SJCRH30 (cell line): Measurements from ENCODE around the gene HSBP1. TPM values are rescaled to one million over a fixed set of nuclear protein-coding genes. Genes with fewer than 3 reads are reported as not detected.

Source experiments
- DNase-seq, 2 experiments: peaks; one replicate each; pipeline ENCODE4 v3.0.0-alpha.2; 2015 to 2020
- H3K27ac ChIP-seq: fragments of 250-450 bp; sonication (Bioruptor Pico); 2 replicates; pipeline ENCODE4 v1.5.1; 2020; ENCODE audit warnings: mild to moderate bottlenecking, moderate library complexity
- H3K27me3 ChIP-seq: fragments of 250-450 bp; sonication (Bioruptor Pico); 2 replicates; pipeline ENCODE4 v1.5.1; 2020; ENCODE audit warnings: mild to moderate bottlenecking, moderate library complexity
- H3K36me3 ChIP-seq: fragments of 250-450 bp; sonication (Bioruptor Pico); 2 replicates; pipeline ENCODE4 v1.5.1; 2020; ENCODE audit warnings: mild to moderate bottlenecking, moderate library complexity
- H3K4me1 ChIP-seq: fragments of 250-450 bp; sonication (Bioruptor Pico); 2 replicates; pipeline ENCODE4 v1.5.1; 2020; ENCODE audit warnings: mild to moderate bottlenecking, moderate library complexity
- H3K4me3 ChIP-seq: fragments of 250-450 bp; sonication (Bioruptor Pico); 2 replicates; pipeline ENCODE4 v1.5.1; 2020; ENCODE audit warnings: mild to moderate bottlenecking, moderate library complexity
- H3K9me3 ChIP-seq: fragments of 250-450 bp; sonication (Bioruptor Pico); replicated peaks from 2 replicates; pipeline ENCODE4 v1.5.1; 2020; ENCODE audit warnings: mild to moderate bottlenecking, moderate library complexity
- total RNA-seq: library from RNA; depleted of rRNA; stranded (reverse); fragments of >200 nt; shearing (Covaris generic); gene quantifications from 2 replicates; pipeline ENCODE4 v1.2.3, GENCODE V29; 2014

HSBP1 gene
- total RNA-seq, 1 experiment from 2014 or later: 204 TPM

DNA sequence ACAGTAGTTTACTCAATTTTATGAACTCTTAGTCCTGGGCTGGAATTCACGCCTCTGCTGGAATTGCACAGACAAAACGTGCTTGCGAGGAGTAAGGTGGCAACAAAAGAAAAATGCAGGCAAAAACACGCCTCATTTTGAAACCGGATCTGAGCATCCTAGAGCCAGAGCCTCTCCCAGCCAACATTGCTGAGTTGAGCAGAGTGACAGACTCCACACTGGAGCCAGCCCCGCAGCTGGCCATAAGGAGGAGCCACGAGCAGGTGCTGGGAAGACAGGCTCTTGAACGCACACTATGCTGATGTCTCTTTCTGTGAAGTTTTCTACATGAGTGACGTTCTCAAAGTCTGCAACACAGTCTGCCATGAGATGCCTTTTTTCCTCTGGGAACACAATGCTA is 14.6 kb upstream of the HSBP1 start:
- Histone ChIP-seq H3K27ac (no peak overlapping the region), H3K4me1 (no peaks in the 10 kb centered on the region)
- no peak for DNase-seq

DNA sequence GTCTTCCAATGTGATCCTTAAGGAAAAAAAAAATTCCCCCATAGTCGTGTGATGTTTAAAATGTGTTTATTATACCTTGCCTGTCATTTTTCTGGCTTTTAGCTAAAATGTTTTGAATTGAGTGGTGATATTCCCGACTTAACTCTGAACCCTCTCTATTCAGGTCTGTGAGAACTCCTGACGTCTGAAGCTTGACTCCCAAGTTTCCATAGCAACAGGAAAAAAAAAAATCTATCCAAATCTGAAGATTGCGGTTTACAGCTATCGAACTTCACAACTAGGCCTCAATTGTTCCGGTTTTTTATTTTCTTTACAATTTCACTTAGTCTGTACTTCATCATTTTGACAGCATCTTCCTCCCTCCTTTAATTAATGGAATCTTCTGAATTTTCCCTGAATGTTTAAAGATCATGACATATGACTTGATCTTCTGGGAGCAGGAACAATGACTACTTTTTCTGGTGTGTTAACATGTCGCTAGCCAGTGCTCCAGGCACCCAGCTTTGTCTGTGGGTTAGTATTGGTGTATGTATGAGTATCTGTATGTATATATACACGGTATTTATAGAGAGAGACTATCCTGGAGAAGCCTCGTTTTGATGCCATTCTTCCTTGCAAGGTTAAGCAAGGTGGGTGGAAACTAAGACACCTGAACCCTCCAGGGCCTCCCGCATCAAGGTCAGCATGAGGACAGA is 12.8 kb upstream of the HSBP1 start:
- Histone ChIP-seq H3K4me3 (no peak overlapping the region), H3K27ac (no peak overlapping the region), H3K9me3 (no peaks in the 10 kb centered on the region), H3K27me3 (no peaks in the 10 kb centered on the region), H3K36me3 (no peaks in the 10 kb centered on the region), H3K4me1 (no peaks in the 10 kb centered on the region)
- no peak for DNase-seq

More for the DNA sequence above, 14.6 kb upstream of the HSBP1 start:
- no peaks in the 10 kb centered on the region for H3K27me3 ChIP-seq
- no peaks in the 10 kb centered on the region for H3K36me3 ChIP-seq
- H3K9me3 ChIP-seq: no peaks in the 10 kb centered on the region
- H3K4me3 ChIP-seq: no peak overlapping the region

DNA sequence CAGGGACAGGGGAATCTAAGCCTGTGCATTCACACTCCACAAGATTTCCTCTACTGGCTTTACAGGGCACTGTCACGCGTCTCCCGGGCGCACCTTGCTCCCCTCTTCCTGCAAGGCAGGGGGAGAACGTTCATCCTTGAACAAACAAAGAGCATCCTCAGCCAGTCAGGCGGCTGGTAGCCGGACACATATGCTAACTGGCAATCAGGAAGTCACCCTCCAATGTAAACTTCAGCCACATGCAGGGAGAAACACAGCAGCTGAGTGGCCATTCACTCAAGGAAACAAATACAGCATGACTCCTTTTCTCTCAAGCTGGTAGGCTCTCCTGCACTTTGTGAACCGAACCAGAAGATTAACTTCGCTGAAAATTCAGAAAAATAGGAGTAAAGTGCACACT is 10.8 kb upstream of the HSBP1 start:
- DNase-seq: no peak
- no peaks in the 10 kb centered on the region for H3K9me3 ChIP-seq
- H3K4me1 ChIP-seq: no peaks in the 10 kb centered on the region
- H3K4me3 ChIP-seq: no peak overlapping the region
- no peaks in the 10 kb centered on the region for H3K27me3 ChIP-seq
- no peaks in the 10 kb centered on the region for H3K36me3 ChIP-seq
- no peak overlapping the region for H3K27ac ChIP-seq

DNA sequence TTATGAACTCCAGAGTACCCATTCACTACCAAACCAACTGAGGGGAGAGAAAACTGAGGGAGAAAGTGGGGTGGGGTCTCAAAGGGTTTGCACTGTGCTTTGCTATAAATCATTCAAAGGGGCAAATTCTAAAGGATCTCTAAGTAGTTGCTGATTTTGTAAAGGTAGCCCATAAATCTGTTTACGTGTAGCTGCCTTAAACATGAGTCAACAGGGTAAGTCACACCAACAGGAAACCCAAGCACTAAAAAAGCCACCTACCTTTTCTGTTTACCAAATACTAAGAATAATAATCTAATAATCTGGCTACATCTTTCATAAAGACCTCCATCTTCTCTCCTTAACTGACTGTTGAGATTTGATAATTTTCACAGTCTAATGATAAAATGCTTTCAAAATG is 8.4 kb upstream of the HSBP1 start:
- Histone ChIP-seq H3K4me3 (no peak overlapping the region), H3K36me3 (no peaks in the 10 kb centered on the region), H3K9me3 (no peaks in the 10 kb centered on the region), H3K27ac (no peak overlapping the region), H3K4me1 (no peaks in the 10 kb centered on the region), H3K27me3 (no peaks in the 10 kb centered on the region)
- DNase-seq: no peak

DNA sequence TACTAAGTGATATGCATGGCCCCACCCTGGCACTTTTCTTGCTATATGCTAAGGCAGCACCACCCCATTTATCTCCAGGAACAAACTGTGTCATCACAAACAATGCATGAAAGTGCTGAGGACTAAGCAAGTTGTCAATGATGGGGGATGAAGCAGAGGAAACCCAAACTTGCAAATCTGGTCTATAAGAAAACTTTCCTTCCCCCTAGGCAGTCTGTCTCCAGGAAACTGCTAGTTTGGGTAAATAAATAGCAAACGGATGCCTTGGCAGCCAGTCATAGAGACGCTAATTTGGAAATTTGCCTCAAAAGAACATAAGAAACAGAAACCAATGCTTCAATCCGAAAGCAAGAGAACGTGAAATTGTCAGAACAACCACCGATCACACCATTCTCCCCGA is 5.6 kb upstream of the HSBP1 start:
- no peaks in the 10 kb centered on the region for H3K27me3 ChIP-seq
- no peak overlapping the region for H3K4me3 ChIP-seq
- no peak overlapping the region for H3K27ac ChIP-seq
- H3K9me3 ChIP-seq: no peaks in the 10 kb centered on the region
- no peaks in the 10 kb centered on the region for H3K36me3 ChIP-seq
- H3K4me1 ChIP-seq: no peaks in the 10 kb centered on the region
- DNase-seq: no peak

DNA sequence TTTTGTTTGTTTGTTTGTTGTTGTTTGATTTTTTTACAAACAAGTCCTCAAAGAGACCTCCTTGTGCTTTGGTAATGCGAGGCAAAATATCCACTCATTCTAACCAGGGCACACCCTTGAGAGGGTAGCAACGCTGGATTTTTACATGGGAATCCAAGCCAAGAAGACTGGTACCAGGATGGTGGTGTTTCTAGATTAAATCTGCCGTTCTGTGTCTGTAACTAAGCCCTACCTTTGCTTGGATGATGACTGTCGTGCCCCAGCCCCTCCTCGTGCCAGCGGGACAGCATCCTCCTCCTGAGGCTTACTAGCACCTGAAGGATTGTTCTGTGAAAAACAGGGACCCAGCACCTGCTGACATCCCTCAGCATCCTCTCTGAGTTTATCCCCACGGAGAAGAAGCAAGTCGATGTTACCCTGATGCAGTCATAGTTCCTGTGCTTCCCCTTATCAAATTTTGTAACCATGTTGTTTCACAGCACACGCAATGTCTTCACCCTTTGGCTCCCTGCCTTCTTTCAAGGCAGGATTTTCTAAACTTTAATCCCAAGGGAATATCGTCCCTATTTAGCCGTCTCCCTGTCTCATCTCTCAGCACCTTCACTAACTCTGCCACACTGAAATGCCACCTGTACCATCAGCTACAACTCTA is 5.1 kb upstream of the HSBP1 start:
- no peak overlapping the region for H3K27ac ChIP-seq
- no peak for DNase-seq

DNA sequence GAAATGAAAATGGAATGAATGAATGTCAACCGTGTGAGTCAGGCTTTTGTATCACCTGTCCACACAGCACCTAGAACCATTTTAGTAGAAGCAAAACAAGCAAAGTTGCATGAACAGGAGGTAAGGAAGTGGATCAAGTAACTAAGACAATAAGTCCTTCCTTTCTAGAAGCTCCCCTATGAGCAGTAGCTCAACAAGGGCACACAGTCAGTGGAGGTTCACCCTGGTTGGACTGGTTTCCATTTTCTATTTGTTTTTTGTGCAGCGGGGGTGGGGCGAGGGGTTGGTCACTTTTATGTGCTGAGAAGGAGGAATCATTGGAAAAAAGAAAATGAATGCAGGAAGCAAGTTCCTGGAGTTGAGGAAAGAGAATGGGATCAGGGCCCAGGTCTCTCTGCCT is 4.0 kb upstream of the HSBP1 start:
- H3K4me3 ChIP-seq: no peak overlapping the region
- no peak overlapping the region for H3K27ac ChIP-seq
- no peaks in the 10 kb centered on the region for H3K9me3 ChIP-seq
- H3K4me1 ChIP-seq: no peaks in the 10 kb centered on the region
- DNase-seq: no peak
- H3K36me3 ChIP-seq: no peaks in the 10 kb centered on the region
- H3K27me3 ChIP-seq: no peaks in the 10 kb centered on the region

More for the DNA sequence above, 5.1 kb upstream of the HSBP1 start:
- Histone ChIP-seq H3K9me3 (no peaks in the 10 kb centered on the region), H3K4me1 (no peaks in the 10 kb centered on the region), H3K36me3 (no peaks in the 10 kb centered on the region), H3K4me3 (no peak overlapping the region), H3K27me3 (no peaks in the 10 kb centered on the region)

DNA sequence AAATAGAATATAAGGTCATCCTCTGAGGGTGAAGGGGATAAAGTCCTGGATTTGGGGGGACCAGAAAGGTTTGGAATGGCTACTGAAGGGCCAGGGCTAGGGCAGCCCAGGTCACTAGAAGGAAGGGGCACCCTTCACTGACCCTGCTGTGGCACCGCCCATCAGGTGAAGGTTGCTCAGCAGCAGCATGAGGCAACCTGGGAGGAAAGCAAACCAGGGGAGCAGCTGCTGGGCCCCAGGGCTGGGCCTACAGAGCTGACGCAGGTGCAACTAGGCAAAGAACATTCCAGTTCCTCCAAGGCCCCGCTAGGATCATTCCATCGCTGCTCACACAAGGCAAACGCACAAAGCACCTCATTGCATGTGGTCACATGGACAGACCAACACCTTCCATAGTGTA is 3.4 kb upstream of the HSBP1 start:
- H3K36me3 ChIP-seq: no peaks in the 10 kb centered on the region
- H3K9me3 ChIP-seq: no peaks in the 10 kb centered on the region
- no peak overlapping the region for H3K27ac ChIP-seq
- H3K4me1 ChIP-seq: no peaks in the 10 kb centered on the region
- H3K27me3 ChIP-seq: no peaks in the 10 kb centered on the region
- DNase-seq: no peak
- no peak overlapping the region for H3K4me3 ChIP-seq

DNA sequence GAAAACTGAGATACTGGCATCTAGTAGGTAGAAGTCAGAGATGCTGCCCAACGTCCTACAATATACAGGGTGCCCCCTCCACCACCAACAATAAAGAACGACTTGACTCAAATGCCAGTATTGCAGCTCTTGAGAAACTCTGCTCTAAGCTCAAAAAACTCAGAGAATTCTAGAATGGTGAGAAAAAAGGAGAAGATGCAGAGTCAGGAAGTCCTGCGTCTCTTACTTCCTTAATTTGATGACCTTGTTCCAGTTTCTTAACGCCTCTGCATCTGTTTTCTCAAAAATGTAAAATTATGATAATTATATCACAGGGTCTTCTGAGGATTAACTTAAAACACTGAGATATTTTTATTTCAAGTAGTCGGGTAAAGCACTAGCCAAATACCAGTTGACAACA is 1.7 kb upstream of the HSBP1 start:
- Histone ChIP-seq H3K9me3 (no peaks in the 10 kb centered on the region), H3K4me3 (no peak overlapping the region), H3K4me1 (no peaks in the 10 kb centered on the region), H3K36me3 (peaks cover 1% of the 10 kb centered on the region), H3K27me3 (no peaks in the 10 kb centered on the region), H3K27ac (no peak overlapping the region)
- no peak for DNase-seq

DNA sequence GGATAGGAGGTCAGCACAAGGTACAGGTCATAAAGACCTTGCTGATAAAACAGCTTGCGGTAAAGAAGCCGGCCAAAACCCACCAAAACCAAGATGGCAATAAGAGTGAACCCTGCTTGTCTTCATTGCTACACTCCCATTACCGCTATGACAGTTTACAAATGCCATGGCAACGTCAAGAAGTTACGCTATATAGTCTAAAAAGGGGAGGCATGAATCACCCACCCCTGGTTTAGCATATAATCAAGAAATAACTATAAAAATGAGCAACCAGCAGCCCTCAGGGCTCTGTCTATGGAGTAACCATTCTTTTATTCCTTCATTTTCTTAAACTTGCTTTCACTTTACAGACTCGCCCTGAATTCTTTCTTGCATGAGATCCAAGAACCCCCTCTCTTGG is 1.0 kb upstream of the HSBP1 start:
- peaks cover 8% of the 10 kb centered on the region for H3K36me3 ChIP-seq
- no peak overlapping the region for H3K27ac ChIP-seq
- H3K4me1 ChIP-seq: no peaks in the 10 kb centered on the region
- no peak overlapping the region for H3K4me3 ChIP-seq
- H3K27me3 ChIP-seq: no peaks in the 10 kb centered on the region
- DNase-seq: no peak
- no peaks in the 10 kb centered on the region for H3K9me3 ChIP-seq

DNA sequence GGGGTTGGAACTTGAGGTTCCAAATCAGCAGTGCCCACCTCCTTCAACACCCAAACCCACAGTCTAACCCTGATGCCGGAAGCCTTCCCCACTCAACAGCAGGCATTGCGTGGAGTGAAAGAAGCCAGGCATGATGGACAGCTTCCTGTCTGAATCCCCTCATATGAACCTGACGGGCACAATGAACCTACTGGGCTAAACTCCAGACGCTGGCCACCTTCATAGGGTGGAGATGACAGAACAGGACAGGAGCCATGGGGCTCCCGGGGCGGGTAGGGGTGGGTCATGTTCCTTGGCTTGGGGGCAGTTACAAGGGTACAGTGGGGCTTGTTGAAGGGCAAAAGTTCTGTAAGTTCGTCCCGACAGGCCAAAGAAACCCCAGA is 460 bp upstream of the HSBP1 start:
- Histone ChIP-seq H3K27me3 (no peaks in the 10 kb centered on the region), H3K4me1 (no peaks in the 10 kb centered on the region), H3K36me3 (peaks cover 10% of the 10 kb centered on the region), H3K27ac (peak overlapping the region; percentile 66; the same call in 1 of the 2 replicates), H3K9me3 (no peaks in the 10 kb centered on the region), H3K4me3 (peak overlapping the region; percentile 86)
- no peak for DNase-seq

DNA sequence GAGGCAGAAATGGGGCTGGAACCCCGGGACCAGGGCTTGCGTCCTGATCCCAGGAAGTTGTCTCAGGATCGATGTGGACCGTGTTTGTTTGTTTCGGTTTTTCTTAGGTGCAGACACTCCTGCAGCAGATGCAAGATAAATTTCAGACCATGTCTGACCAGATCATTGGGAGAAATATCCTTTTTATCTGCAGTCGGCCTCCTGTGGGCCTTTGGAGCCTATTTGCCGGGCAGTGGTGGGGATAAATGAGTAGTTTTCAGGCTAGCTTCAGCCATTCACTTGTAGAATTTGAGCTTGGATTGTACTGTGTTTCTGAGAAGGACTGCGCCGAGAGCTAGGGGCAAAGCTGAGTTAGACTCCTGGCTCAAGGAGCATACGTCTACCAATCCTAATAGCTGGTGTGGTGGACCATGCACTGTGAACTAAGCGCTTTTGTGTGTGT is 816 bp downstream of the HSBP1 start:
- Histone ChIP-seq H3K4me1 (peaks cover under 1% of the 10 kb centered on the region), H3K27ac (peak overlapping the region; percentile 66), H3K9me3 (no peaks in the 10 kb centered on the region), H3K36me3 (peaks cover 10% of the 10 kb centered on the region), H3K27me3 (no peaks in the 10 kb centered on the region), H3K4me3 (peak overlapping the region; percentile 86)
- no peak for DNase-seq

DNA sequence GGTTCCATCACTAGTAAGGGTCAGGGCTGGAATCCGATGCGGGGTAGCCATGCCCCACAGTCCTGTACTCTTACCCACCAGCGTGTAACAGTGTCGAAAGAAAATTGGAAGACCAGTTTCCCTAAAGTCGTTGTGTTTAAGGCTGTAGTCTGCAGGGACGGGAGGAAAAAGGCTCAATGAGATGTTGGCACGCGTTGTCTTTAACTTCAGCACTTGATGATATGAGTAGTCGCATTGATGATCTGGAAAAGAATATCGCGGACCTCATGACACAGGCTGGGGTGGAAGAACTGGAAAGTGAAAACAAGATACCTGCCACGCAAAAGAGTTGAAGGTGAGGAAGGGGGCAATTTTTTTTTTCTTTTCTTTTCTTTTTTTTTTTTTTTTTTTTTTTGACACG is 1.3 kb downstream of the HSBP1 start:
- no peak for DNase-seq
- Histone ChIP-seq H3K36me3 (peaks cover 10% of the 10 kb centered on the region), H3K27me3 (no peaks in the 10 kb centered on the region), H3K9me3 (no peaks in the 10 kb centered on the region), H3K4me3 (peak overlapping the region; percentile 86), H3K4me1 (peaks cover 5% of the 10 kb centered on the region), H3K27ac (no peak overlapping the region)

DNA sequence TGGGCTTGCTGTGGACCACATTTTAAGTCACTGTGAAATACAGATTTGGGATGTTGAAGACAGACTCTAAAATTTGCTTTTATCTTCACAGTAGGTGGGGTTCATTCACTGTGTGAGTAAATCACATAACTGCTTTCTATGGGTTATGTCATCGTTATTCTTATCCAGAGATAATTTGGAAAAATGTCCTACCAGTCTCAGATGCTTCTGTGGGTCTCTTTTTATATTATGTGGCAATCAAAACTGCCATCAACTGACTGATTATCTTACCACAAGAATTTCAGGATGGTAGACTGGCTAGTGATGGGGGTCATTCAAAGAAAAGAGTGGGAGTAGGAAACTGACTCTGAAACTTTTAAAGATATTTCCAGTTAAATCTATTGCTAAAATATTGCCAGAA is 3.1 kb downstream of the HSBP1 start:
- Histone ChIP-seq H3K4me1 (peaks cover 10% of the 10 kb centered on the region), H3K36me3 (peaks cover 10% of the 10 kb centered on the region), H3K27ac (no peak overlapping the region), H3K9me3 (no peaks in the 10 kb centered on the region), H3K27me3 (no peaks in the 10 kb centered on the region), H3K4me3 (no peak overlapping the region)
- DNase-seq: no peak

DNA sequence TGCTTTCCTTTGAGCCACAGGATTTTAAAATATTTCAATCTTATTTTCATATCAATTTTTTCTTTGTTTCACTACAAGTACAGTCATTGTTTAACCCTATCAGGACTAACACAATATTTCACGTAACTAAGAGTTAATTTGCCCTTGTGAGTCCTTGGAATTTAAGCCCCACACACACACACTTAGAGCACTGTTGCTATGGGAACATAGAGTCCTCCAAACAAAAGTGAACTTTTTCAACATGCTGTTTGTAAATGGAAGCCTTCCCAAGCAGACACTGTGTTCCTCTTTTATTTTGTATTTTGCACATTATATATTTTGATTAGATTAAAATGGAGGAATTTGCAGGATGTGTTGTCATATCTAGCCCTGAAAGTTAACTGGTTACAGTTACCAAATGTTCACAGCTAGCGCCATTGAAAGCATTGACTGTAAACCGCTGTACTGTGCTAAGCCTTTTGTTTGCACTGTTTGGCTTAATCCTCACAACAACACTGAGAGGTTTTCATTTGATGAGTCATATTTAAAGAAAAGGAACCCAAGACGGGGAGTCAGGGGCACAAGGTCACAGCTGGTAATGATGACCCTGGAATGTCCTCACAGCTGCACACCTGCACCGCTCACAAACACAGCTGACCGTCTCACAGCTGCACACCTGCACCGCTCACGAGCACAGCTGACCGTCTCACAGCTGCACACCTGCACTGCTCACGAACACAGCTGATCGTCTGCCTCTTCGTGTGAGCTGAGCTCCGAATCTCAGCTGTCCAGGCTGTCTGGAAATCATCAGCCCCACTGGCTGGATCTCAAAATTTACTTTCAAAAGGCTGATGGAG is 6.3 kb downstream of the HSBP1 start:
- Histone ChIP-seq H3K4me1 (peaks cover 10% of the 10 kb centered on the region), H3K27me3 (no peaks in the 10 kb centered on the region), H3K9me3 (no peaks in the 10 kb centered on the region), H3K27ac (peak overlapping the region; percentile 3), H3K36me3 (peaks cover 10% of the 10 kb centered on the region), H3K4me3 (no peak overlapping the region)
- DNase-seq: peak in 1 of 2 experiments; percentile 49
